ENCODE results near the gene DOCK1.

Gene DOCK1

GRCh38 chr10:127132451-127132850 is 227.2 kb downstream of the DOCK1 start:
- H3K27ac ChIP-seq, result no peak overlapping the region
- TF ChIP-seq ZFX (IDR thresholded peaks at IDR 0.05), result no peak
- TF ChIP-seq, protein P1, sequence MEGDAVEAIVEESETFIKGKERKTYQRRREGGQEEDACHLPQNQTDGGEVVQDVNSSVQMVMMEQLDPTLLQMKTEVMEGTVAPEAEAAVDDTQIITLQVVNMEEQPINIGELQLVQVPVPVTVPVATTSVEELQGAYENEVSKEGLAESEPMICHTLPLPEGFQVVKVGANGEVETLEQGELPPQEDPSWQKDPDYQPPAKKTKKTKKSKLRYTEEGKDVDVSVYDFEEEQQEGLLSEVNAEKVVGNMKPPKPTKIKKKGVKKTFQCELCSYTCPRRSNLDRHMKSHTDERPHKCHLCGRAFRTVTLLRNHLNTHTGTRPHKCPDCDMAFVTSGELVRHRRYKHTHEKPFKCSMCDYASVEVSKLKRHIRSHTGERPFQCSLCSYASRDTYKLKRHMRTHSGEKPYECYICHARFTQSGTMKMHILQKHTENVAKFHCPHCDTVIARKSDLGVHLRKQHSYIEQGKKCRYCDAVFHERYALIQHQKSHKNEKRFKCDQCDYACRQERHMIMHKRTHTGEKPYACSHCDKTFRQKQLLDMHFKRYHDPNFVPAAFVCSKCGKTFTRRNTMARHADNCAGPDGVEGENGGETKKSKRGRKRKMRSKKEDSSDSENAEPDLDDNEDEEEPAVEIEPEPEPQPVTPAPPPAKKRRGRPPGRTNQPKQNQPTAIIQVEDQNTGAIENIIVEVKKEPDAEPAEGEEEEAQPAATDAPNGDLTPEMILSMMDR (conservative IDR thresholded peaks at IDR 0.05), result no peak

DNA sequence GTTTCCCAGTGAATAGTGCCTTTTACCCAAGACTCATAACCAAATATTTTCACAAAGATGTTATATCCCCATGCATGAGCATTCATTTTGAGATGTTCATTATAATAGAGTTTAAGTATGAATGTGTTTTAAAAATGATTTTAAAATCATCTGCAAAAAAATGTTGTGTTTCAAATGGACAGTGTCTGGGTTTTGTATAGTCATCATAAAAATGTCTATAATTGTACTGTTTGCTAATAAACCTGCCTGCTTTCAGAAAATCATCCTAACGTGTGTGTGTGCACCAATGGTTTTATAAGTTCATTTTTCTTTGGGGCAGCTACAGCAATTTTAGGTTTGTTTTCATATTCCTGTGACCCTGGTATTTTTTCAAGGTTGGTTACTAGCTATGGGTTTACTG is 228.0 kb downstream of the DOCK1 start:
- H3K27ac ChIP-seq, result no peak overlapping the region
- TF ChIP-seq, protein P1 (conservative IDR thresholded peaks at IDR 0.05), result no peak
- no peak for TF ChIP-seq ZFX (IDR thresholded peaks at IDR 0.05)

- TF ChIP-seq, protein P1 (conservative IDR thresholded peaks at IDR 0.05), result no peak
- no peak for TF ChIP-seq ZFX (IDR thresholded peaks at IDR 0.05)
Measured at GRCh38 chr10:127133672-127134500, 228.7 kb downstream of the DOCK1 start.

GRCh38 chr10:127135844-127136577 is 230.8 kb downstream of the DOCK1 start:
- H3K27ac ChIP-seq, result no peak overlapping the region
- TF ChIP-seq, protein P1 (conservative IDR thresholded peaks at IDR 0.05), result no peak
- TF ChIP-seq ZFX (IDR thresholded peaks at IDR 0.05), result no peak

More at GRCh38 chr10:127133672-127134500, 228.7 kb downstream of the DOCK1 start:
- H3K27ac ChIP-seq, result no peak overlapping the region

DNA sequence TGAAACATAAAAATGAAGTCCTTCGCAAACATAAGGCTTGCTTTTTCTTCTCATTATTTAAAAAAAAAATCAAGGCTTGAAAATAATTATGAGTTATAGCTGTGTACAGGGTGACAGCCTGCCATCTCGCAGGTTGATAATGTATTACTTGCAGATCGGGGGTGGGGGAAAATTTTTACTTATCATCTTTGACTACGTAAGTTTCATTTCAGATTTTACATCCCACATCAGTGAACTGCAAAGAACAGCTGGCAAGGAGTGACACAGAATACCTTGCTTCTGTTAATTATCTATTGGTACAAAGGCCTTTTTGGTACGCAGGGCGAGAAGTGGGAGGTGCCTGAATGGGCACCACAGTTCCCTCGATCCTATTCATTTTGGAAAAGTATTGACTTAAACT is 232.2 kb downstream of the DOCK1 start:
- H3K27ac ChIP-seq, result no peak overlapping the region
- no peak for TF ChIP-seq ZFX (IDR thresholded peaks at IDR 0.05)
- TF ChIP-seq, protein P1 (conservative IDR thresholded peaks at IDR 0.05), result no peak

DNA sequence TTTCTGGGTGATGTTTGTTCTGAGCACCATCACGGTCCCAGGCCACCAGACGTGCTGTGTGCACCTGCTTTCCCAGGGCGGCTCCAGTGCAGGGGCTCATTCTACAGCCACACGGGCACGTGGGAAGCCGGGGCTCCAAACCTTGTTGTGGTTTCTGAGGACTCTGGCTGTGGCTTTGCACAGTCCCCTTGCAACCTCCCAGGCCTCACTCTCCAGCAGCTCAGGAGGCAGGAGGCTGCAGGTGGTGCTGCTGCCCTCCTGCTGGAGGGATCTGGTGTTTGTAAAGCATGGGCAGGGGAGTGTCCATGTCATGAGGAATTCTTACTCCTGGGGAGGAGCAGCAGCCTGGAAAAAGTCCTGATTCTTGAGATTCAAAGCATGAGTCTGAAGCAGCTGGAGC is 236.9 kb downstream of the DOCK1 start:
- no peak for TF ChIP-seq ZFX (IDR thresholded peaks at IDR 0.05)
- TF ChIP-seq, protein P1 (conservative IDR thresholded peaks at IDR 0.05), result no peak
- no peak overlapping the region for H3K27ac ChIP-seq

DNA sequence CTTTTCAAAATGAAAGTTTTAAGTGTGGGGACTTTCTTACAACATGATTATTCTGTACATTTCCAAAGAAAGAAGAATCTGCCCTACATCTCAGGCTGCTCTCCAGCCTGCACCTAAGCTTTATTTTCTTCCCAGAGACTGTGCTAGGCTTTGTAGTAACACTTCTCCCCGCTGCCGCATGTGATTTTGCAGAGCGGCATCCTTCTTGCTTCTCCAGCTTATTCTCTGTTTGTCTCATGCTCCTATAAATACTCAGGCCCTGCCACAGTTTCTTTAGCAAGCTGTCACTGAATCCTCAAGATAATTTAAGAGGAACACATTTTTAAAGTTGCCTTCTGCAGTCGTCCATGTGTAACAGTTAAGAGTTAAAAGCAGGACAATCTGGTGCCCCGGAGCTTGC is 237.6 kb downstream of the DOCK1 start:
- TF ChIP-seq, protein P1 (conservative IDR thresholded peaks at IDR 0.05), result no peak
- TF ChIP-seq ZFX (IDR thresholded peaks at IDR 0.05), result no peak
- H3K27ac ChIP-seq, result no peak overlapping the region

Measured in C4-2B (cell line).